ENCODE data around the gene CTU2.

DNA sequence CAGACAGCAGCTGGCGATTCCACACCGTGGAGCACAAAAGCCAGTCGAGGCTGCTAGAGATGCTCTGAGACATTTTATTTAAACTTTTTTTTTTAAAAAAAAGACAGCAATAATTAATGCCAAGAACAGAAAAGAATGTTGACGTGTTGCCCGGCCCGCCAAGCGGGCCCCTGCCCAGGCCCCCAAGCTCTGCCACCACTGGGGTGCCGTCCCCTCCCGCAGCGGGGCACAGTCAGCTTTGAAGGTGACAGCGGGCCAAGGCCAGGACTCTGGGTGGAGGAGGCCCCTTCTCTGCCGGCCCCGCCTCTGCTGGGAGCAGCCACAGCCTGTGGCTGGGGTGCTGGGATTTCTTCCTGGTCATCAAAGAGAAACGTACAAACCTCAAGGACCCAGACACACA, 9.9 kb upstream of the CTU2 start:
- TF ChIP-seq, protein P1, sequence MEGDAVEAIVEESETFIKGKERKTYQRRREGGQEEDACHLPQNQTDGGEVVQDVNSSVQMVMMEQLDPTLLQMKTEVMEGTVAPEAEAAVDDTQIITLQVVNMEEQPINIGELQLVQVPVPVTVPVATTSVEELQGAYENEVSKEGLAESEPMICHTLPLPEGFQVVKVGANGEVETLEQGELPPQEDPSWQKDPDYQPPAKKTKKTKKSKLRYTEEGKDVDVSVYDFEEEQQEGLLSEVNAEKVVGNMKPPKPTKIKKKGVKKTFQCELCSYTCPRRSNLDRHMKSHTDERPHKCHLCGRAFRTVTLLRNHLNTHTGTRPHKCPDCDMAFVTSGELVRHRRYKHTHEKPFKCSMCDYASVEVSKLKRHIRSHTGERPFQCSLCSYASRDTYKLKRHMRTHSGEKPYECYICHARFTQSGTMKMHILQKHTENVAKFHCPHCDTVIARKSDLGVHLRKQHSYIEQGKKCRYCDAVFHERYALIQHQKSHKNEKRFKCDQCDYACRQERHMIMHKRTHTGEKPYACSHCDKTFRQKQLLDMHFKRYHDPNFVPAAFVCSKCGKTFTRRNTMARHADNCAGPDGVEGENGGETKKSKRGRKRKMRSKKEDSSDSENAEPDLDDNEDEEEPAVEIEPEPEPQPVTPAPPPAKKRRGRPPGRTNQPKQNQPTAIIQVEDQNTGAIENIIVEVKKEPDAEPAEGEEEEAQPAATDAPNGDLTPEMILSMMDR (IDR thresholded peaks at IDR 0.05; ENCODE audit: poor library complexity): no peak
- TF ChIP-seq EZH2 (IDR thresholded peaks at IDR 0.05; ENCODE audit: borderline replicate concordance): no peak

All from hepatocyte (in vitro differentiated cells).